Activated CD4-positive, alpha-beta T cell treated with anti-CD3 and anti-CD28 coated beads for 36 hours (primary cell): ENCODE results near the gene SET. TPM values are rescaled to one million over a fixed set of nuclear protein-coding genes. Genes with fewer than 3 reads are reported as not detected.

Experiments
- ATAC-seq: fragments of 200-7000 bp; cut with Tn5 transposase; one replicate; pipeline ENCODE4 v1.10.0; 2021; ENCODE audit warnings: mild to moderate bottlenecking, moderate library complexity
- CTCF ChIA-PET: fragments of 350-600 bp; sonication (Branson Sonifier 250); formaldehyde crosslinking; loops from one replicate; lab custom pipeline; 2021; ENCODE audit warnings: antibody characterized with exemption; lab: Charles Lee
- POLR2A ChIA-PET: fragments of 350-600 bp; sonication (Branson Sonifier 250); formaldehyde crosslinking; loops from one replicate; lab custom pipeline; 2021; ENCODE audit warnings: antibody characterized with exemption, inconsistent platforms; lab: Charles Lee
- DNase-seq: peaks from one replicate; pipeline ENCODE4 v3.0.0-alpha.2; 2020
- H3K27ac Mint-ChIP-seq: one replicate; pipeline ENCODE4 v1.8.0; 2021; ENCODE audit warnings: mixed read lengths
- H3K27me3 Mint-ChIP-seq: one replicate; pipeline ENCODE4 v1.8.0; 2021; ENCODE audit warnings: mixed read lengths
- H3K36me3 Mint-ChIP-seq: one replicate; pipeline ENCODE4 v1.8.0; 2021; ENCODE audit warnings: low read depth, mixed read lengths
- H3K4me1 Mint-ChIP-seq: one replicate; pipeline ENCODE4 v1.8.0; 2021; ENCODE audit warnings: mixed read lengths
- H3K4me3 Mint-ChIP-seq: one replicate; pipeline ENCODE4 v1.8.0; 2021; ENCODE audit warnings: mild to moderate bottlenecking, moderate library complexity, mixed read lengths
- H3K9me3 Mint-ChIP-seq: one replicate; pipeline ENCODE4 v1.8.0; 2021; ENCODE audit warnings: low read depth, mixed read lengths
- intact Hi-C, 2 experiments: fragments of 100-400 bp; cut with DNase I in 1 of 2; cut with micrococcal nuclease in 1 of 2; formaldehyde crosslinking; loops; one replicate each; pipeline versions ENCODE4 v1.14.2 to v1.15.1; 2022 to 2024; cut with DNase I, micrococcal nuclease
- total RNA-seq, 2 experiments: library from RNA; stranded (reverse); gene quantifications; one replicate each; pipeline ENCODE4 v1.2.3, GENCODE V29; 2021

SET gene
- total RNA-seq, 2 experiments from 2014 or later: 673 to 682 TPM

DNA sequence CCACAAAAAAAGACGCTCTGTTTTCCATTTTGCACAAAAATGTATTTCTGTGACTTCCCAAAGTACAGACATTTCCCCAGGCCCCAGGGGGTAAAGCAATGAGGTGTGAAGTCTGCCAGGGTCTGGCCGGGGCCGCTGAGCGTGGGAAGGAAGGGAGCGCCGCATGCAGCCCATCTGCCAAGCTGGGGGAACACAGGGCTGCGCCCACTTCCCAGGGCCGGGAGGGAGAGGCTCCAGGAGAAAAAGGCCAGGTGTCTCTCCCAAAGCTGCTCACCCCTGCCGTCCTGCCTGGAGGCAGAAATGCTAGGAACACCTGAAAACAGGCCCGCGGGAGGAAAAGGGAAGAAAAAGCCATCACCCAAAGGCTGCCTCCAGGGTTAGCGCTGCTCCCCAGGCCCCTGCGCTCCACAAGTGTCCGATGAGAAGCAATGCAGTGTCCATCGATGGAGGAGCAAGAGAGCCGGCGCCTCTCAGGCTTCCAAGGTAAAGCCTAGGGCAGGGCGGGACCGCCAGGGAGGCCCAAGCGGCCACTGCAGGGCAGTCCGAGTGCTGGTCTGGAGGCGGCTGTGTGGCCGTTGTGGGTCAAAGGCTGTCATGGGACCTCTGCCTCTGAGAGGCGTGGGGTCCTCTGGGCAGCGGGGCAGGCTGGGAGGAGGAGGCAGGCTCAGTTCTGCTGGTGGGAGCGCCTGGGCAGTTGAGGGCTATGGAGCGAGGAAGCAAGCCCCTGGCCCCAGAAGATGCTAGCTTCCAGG lies 40.9 kb downstream of the SET start:
- no peaks in the 10 kb centered on the region for H3K9me3 Mint-ChIP-seq
- H3K27me3 Mint-ChIP-seq: no peaks in the 10 kb centered on the region
- CTCF ChIA-PET: no interaction called here
- peaks cover 2% of the 10 kb centered on the region for H3K36me3 Mint-ChIP-seq
- H3K27ac Mint-ChIP-seq: no peak overlapping the region
- intact Hi-C loops: loop anchor here (10.0 kb wide), 2 partner anchors 45 to 455 kb away; partner anchors contain the start of genes GOLGA2 (in 1 of the 2), SWI5 (in 1 of the 2) and ZER1 (in 1 of the 2)
- DNase-seq: no peak
- no peak for ATAC-seq
- POLR2A ChIA-PET: no interaction called here
- peaks cover 3% of the 10 kb centered on the region for H3K4me1 Mint-ChIP-seq
- H3K4me3 Mint-ChIP-seq: no peak overlapping the region

DNA sequence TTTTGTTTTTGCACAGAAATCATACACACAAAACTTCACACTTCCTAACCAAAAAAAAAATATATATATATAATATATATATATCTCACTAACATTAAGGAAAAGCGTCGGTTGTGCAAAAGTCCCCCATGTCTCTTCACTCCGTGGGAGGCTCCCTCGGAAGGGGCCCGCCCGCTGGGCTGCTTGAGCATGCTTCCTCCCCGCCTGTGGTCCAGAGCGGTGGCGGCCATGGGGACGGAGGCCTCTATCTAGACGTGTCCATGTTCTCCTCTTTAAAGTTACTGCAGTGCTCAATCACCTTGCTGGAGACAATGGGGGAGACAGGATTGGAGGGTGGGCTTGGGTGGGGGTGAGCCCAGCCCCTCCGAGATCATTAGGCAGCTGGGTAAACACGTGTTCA lies 42.1 kb downstream of the SET start:
- intact Hi-C loops: no loop called here
- no peaks in the 10 kb centered on the region for H3K27me3 Mint-ChIP-seq
- no peak overlapping the region for H3K4me3 Mint-ChIP-seq
- H3K36me3 Mint-ChIP-seq: peaks cover 2% of the 10 kb centered on the region
- ChIA-PET CTCF (interaction anchor here (0.6 kb wide), 1 partner anchor 128 kb away, joined by 3 read pairs; no protein-coding TSS in a partner anchor), POLR2A (no interaction called here)
- no peaks in the 10 kb centered on the region for H3K4me1 Mint-ChIP-seq
- no peak overlapping the region for H3K27ac Mint-ChIP-seq
- DNase-seq (no peak), ATAC-seq (no peak)
- H3K9me3 Mint-ChIP-seq: no peaks in the 10 kb centered on the region

GRCh38 chr9:128731691-128732090 lies 42.7 kb downstream of the SET start:
- Mint-ChIP-seq H3K4me1 (no peaks in the 10 kb centered on the region), H3K4me3 (no peak overlapping the region), H3K27ac (no peak overlapping the region), H3K9me3 (no peaks in the 10 kb centered on the region), H3K27me3 (no peaks in the 10 kb centered on the region), H3K36me3 (peaks cover 2% of the 10 kb centered on the region)
- ATAC-seq (no peak), DNase-seq (no peak)
- ChIA-PET CTCF (interaction anchor here (0.6 kb wide), 2 partner anchors 129 to 210 kb away, joined by 3 read pairs; no protein-coding TSS in a partner anchor), POLR2A (no interaction called here)
- intact Hi-C loops: no loop called here

DNA sequence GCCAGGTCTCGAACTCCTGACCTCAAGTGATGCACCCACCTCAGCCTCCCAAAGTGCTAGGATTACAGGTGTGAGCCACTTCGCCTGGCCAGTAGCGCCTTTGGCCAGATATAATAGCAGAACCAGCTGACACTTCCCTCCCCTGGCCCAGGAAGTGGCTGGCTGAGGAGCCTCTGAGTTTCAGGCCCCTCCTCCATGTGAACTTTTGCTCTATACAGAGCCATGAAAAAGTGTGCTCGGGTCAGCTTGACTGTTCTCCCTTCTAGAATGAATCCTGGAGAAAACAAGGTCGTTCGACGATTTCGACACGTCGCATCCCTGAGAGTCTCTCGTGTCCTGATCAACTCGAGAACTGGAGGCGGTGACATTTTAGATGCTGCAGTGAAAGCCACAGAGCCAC lies 43.6 kb downstream of the SET start:
- ATAC-seq: no peak
- Mint-ChIP-seq H3K4me1 (no peaks in the 10 kb centered on the region), H3K27me3 (no peaks in the 10 kb centered on the region), H3K4me3 (no peak overlapping the region), H3K36me3 (peaks cover 5% of the 10 kb centered on the region), H3K9me3 (no peaks in the 10 kb centered on the region), H3K27ac (no peak overlapping the region)
- ChIA-PET CTCF (interaction anchor here (0.6 kb wide), 1 partner anchor 211 kb away, joined by 3 read pairs; no protein-coding TSS in a partner anchor), POLR2A (no interaction called here)
- intact Hi-C loops: no loop called here
- DNase-seq: no peak

- Mint-ChIP-seq H3K9me3 (no peaks in the 10 kb centered on the region), H3K36me3 (peaks cover 5% of the 10 kb centered on the region), H3K4me3 (no peak overlapping the region), H3K27ac (no peak overlapping the region), H3K27me3 (no peaks in the 10 kb centered on the region), H3K4me1 (no peaks in the 10 kb centered on the region)
- intact Hi-C loops: no loop called here
- ATAC-seq: peak; percentile 47
- ChIA-PET CTCF (interaction anchor here (0.6 to 1.2 kb wide), 2 partner anchors 20 to 37 kb away, joined by 3 to 4 read pairs; no protein-coding TSS in a partner anchor), POLR2A (no interaction called here)
- DNase-seq: peak; percentile 49
These were observed 44.2 kb downstream of the SET start for GRCh38 chr9:128733256-128733655.

DNA sequence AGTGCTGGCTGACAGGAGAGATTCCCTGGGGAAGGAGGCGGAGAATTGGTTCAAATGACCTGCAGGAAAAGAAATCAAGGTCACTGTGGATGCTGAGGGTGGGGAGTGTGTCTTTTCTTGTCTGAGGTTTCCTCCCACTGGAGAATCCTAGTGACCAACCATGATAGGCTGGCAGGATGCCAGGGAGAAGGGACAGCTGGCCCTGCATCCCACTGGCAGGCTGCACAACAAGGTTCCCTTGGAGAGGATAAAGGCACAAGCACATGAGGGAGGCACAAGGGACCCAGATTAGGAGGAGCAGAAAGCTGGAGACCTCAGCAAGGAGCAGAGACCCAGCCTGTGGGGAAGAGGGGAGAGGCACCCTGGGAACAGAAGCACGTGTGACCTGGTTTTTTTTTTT lies 46.4 kb downstream of the SET start:
- H3K27me3 Mint-ChIP-seq: no peaks in the 10 kb centered on the region
- CTCF ChIA-PET: no interaction called here
- DNase-seq (no peak), ATAC-seq (no peak)
- no peak overlapping the region for H3K27ac Mint-ChIP-seq
- H3K4me1 Mint-ChIP-seq: no peaks in the 10 kb centered on the region
- peaks cover 5% of the 10 kb centered on the region for H3K36me3 Mint-ChIP-seq
- POLR2A ChIA-PET: no interaction called here
- H3K9me3 Mint-ChIP-seq: no peaks in the 10 kb centered on the region
- intact Hi-C loops: no loop called here
- H3K4me3 Mint-ChIP-seq: no peak overlapping the region

DNA sequence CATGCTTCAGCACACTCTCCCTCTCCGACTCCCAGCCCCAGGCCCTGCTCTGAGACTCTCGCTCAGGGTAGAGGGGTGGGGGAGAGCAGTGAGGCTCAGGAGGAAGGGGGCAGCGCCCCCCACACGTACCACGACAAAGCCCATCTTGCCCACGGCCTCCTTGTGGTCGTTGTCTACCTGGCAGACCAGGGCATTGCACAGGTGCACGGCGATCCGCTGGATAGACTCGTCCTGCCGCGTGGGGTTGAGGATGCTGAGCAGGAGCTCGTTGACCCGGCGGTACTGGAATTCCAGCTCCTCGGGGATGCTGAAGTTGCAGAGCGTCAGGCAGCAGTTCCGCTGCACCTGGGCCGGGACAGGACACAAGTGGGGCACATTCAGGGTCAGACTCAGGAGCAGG lies 53.4 kb downstream of the SET start:
- Mint-ChIP-seq H3K4me1 (no peaks in the 10 kb centered on the region), H3K36me3 (peaks cover under 1% of the 10 kb centered on the region), H3K27me3 (no peaks in the 10 kb centered on the region), H3K4me3 (no peak overlapping the region), H3K27ac (no peak overlapping the region), H3K9me3 (no peaks in the 10 kb centered on the region)
- ChIA-PET CTCF (no interaction called here), POLR2A (no interaction called here)
- ATAC-seq (no peak), DNase-seq (no peak)
- intact Hi-C loops: no loop called here

DNA sequence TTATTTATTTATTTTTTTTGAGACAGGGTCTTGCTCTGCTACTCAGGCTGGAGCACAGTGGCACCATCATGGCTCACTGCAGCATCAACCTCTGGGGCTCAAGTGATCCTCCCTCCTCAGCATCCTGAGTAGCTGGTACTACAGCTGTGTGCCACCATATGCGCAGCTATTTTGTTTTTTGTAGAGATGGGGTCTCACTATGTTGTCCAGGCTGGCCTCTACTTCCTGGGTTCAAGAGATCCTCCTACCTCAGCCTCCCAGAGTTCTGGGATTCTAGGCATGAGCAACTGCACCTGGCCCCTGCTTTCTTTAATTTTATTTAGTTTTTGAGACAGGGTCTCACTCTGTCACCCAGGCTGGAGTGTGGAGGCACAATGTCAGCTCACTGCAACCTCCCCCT lies 54.4 kb downstream of the SET start:
- H3K4me3 Mint-ChIP-seq: no peak overlapping the region
- H3K4me1 Mint-ChIP-seq: no peaks in the 10 kb centered on the region
- ATAC-seq (no peak), DNase-seq (no peak)
- H3K27ac Mint-ChIP-seq: no peak overlapping the region
- no peaks in the 10 kb centered on the region for H3K9me3 Mint-ChIP-seq
- no peaks in the 10 kb centered on the region for H3K27me3 Mint-ChIP-seq
- H3K36me3 Mint-ChIP-seq: no peaks in the 10 kb centered on the region
- ChIA-PET POLR2A (no interaction called here), CTCF (no interaction called here)
- intact Hi-C loops: no loop called here

Other genes starting within 250 kb of the SET start
- gene ODF2, start 233.2 kb upstream of the SET start, total RNA-seq: 10 to 100 TPM; 73.5 to 86.4 TPM
- 10 to 100 TPM; 52.5 to 54.4 TPM for gene GLE1, start 184.5 kb upstream of the SET start, total RNA-seq
- gene SPTAN1, start 136.6 kb upstream of the SET start, total RNA-seq: 100 to 1,000 TPM; 192 to 269 TPM
- 10 to 100 TPM; 26.7 to 35.7 TPM for gene DYNC2I2, start 32.4 kb upstream of the SET start, total RNA-seq
- gene PKN3, start 13.3 kb downstream of the SET start, total RNA-seq: 10 to 100 TPM; 14.6 to 14.9 TPM
- gene ZDHHC12, start 34.9 kb downstream of the SET start, total RNA-seq: 10 to 100 TPM; 45.3 to 49.5 TPM
- 10 to 100 TPM; 17.1 to 19.3 TPM for gene ZER1, start 82.7 kb downstream of the SET start, total RNA-seq
- gene TBC1D13, start 98.0 kb downstream of the SET start, total RNA-seq: 10 to 100 TPM; 10.5 to 14.0 TPM
- 1 to 10 TPM; 7.3 to 9.3 TPM for gene ENDOG, start 129.3 kb downstream of the SET start, total RNA-seq
- 10 to 100 TPM; 87.9 to 92.9 TPM for gene SPOUT1, start 140.6 kb downstream of the SET start, total RNA-seq
- 10 to 100 TPM; 14.8 to 18.5 TPM for gene KYAT1, start 192.7 kb downstream of the SET start, total RNA-seq
- gene LRRC8A, start 192.9 kb downstream of the SET start, total RNA-seq: 10 to 100 TPM; 14.9 to 15.5 TPM
- gene PHYHD1, start 231.8 kb downstream of the SET start, total RNA-seq: under 1 TPM; 0.21 to 0.44 TPM